ENCODE data around the gene HSPB1. TPM values are rescaled to one million over a fixed set of nuclear protein-coding genes. Genes with fewer than 3 reads are reported as not detected.

Gene HSPB1
- total and polyA plus RNA-seq, 4 experiments from 2014 or later = 41.9 to 111 (median 46.4) TPM

- Mint-ChIP-seq H3K27me3 (no peaks in the 10 kb centered on the region), H3K27ac (peak overlapping the region in 3 of 7 donors; percentile 16 to 70 (median 59)), H3K4me1 (peaks cover 14 to 39% (median 29%) of the 10 kb centered on the region in 4 donors), H3K4me3 (no peak overlapping the region), H3K9me3 (no peaks in the 10 kb centered on the region), H3K36me3 (peaks cover 29 to 40% of the 10 kb centered on the region in 2 donors)
- H3K36me3 ChIP-seq (ENCODE audit: insufficient read depth, low read length) = peaks cover 28% of the 10 kb centered on the region
- no peak overlapping the region for H3K4me3 ChIP-seq (ENCODE audit: low read length in 2 of 2)
- DNase-seq = no peak
- H3K27ac ChIP-seq (ENCODE audit: low read depth, low read length) = no peak overlapping the region
- no peaks in the 10 kb centered on the region for H3K27me3 ChIP-seq (ENCODE audit: insufficient read depth, low read length)
- no peaks in the 10 kb centered on the region for H3K9me3 ChIP-seq (ENCODE audit: control insufficient read depth in 1 of 2, low read length in 2 of 2)
- intact Hi-C loops (cut with micrococcal nuclease) = no loop called here
- ChIA-PET POLR2A (ENCODE audit: partially characterized antibody) (interaction anchor here (1.0 to 3.7 kb wide), 3 partner anchors 9 to 32 kb away, joined by 3 to 13 read pairs (median 10); partner anchors contain the start of gene YWHAG), CTCF (ENCODE audit: partially characterized antibody) (interaction anchor here (1.0 to 2.3 kb wide), 3 partner anchors 13 to 35 kb away, joined by 3 to 9 read pairs (median 3); no protein-coding TSS in a partner anchor)
- H3K4me1 ChIP-seq (ENCODE audit: insufficient read depth, low read length) = peaks cover 7% of the 10 kb centered on the region
Measured at GRCh38 chr7:76326646-76327233, 24.3 kb downstream of the HSPB1 start.

- Histone ChIP-seq H3K4me1 (ENCODE audit: insufficient read depth, low read length) (peaks cover 7% of the 10 kb centered on the region), H3K4me3 (ENCODE audit: low read length in 2 of 2) (no peak overlapping the region), H3K9me3 (ENCODE audit: control insufficient read depth in 1 of 2, low read length in 2 of 2) (no peaks in the 10 kb centered on the region), H3K36me3 (ENCODE audit: insufficient read depth, low read length) (peaks cover 35% of the 10 kb centered on the region), H3K27me3 (ENCODE audit: insufficient read depth, low read length) (no peaks in the 10 kb centered on the region), H3K27ac (ENCODE audit: low read depth, low read length) (no peak overlapping the region)
- CTCF ChIA-PET (ENCODE audit: partially characterized antibody) = interaction anchor here (0.8 to 2.3 kb wide), 4 partner anchors 9 to 36 kb away, joined by 3 to 9 read pairs (median 4); no protein-coding TSS in a partner anchor
- H3K27me3 Mint-ChIP-seq = no peaks in the 10 kb centered on the region
- peaks cover 19 to 47% (median 35%) of the 10 kb centered on the region in 4 donors for H3K4me1 Mint-ChIP-seq
- intact Hi-C loops (cut with micrococcal nuclease) = no loop called here
- DNase-seq = no peak
- POLR2A ChIA-PET (ENCODE audit: partially characterized antibody) = interaction anchor here (1.0 to 3.7 kb wide), 3 partner anchors 9 to 32 kb away, joined by 3 to 13 read pairs (median 10); partner anchors contain the start of gene YWHAG
- peak overlapping the region in 3 of 7 donors; percentile 59 to 70 (median 66) for H3K27ac Mint-ChIP-seq
- H3K4me3 Mint-ChIP-seq = no peak overlapping the region
- no peaks in the 10 kb centered on the region for H3K9me3 Mint-ChIP-seq
- H3K36me3 Mint-ChIP-seq = peaks cover 29 to 45% of the 10 kb centered on the region in 2 donors
Measured at GRCh38 chr7:76327610-76328009, 25.1 kb downstream of the HSPB1 start.

GRCh38 chr7:76328389-76328788, 25.9 kb downstream of the HSPB1 start:
- Mint-ChIP-seq H3K27me3 (no peaks in the 10 kb centered on the region), H3K4me3 (no peak overlapping the region), H3K36me3 (peaks cover 31 to 48% of the 10 kb centered on the region in 2 donors), H3K4me1 (peaks cover 22 to 52% (median 37%) of the 10 kb centered on the region in 4 donors), H3K27ac (peak overlapping the region in 3 of 7 donors; percentile 9 to 59 (median 42)), H3K9me3 (no peaks in the 10 kb centered on the region)
- Histone ChIP-seq H3K27me3 (ENCODE audit: insufficient read depth, low read length) (no peaks in the 10 kb centered on the region), H3K4me3 (ENCODE audit: low read length in 2 of 2) (no peak overlapping the region), H3K27ac (ENCODE audit: low read depth, low read length) (no peak overlapping the region), H3K4me1 (ENCODE audit: insufficient read depth, low read length) (peaks cover 8% of the 10 kb centered on the region), H3K36me3 (ENCODE audit: insufficient read depth, low read length) (peaks cover 35% of the 10 kb centered on the region), H3K9me3 (ENCODE audit: control insufficient read depth in 1 of 2, low read length in 2 of 2) (no peaks in the 10 kb centered on the region)
- CTCF ChIA-PET (ENCODE audit: partially characterized antibody) = interaction anchor here (1.2 to 1.4 kb wide), 2 partner anchors 10 to 14 kb away, joined by 3 to 4 read pairs; no protein-coding TSS in a partner anchor
- POLR2A ChIA-PET (ENCODE audit: partially characterized antibody) = interaction anchor here (2.1 to 3.7 kb wide), 2 partner anchors 10 to 31 kb away, joined by 10 to 13 read pairs; partner anchors contain the start of gene YWHAG
- intact Hi-C loops (cut with micrococcal nuclease) = no loop called here
- DNase-seq = no peak

GRCh38 chr7:76329479-76329878, 27.0 kb downstream of the HSPB1 start:
- CTCF ChIA-PET (ENCODE audit: partially characterized antibody) = no interaction called here
- Histone ChIP-seq H3K4me1 (ENCODE audit: insufficient read depth, low read length) (peaks cover 14% of the 10 kb centered on the region), H3K9me3 (ENCODE audit: control insufficient read depth in 1 of 2, low read length in 2 of 2) (no peaks in the 10 kb centered on the region), H3K36me3 (ENCODE audit: insufficient read depth, low read length) (peaks cover 35% of the 10 kb centered on the region), H3K4me3 (ENCODE audit: low read length in 2 of 2) (no peak overlapping the region), H3K27ac (ENCODE audit: low read depth, low read length) (no peak overlapping the region), H3K27me3 (ENCODE audit: insufficient read depth, low read length) (no peaks in the 10 kb centered on the region)
- Mint-ChIP-seq H3K36me3 (peaks cover 35 to 52% of the 10 kb centered on the region in 2 donors), H3K4me1 (peaks cover 24 to 56% (median 43%) of the 10 kb centered on the region in 4 donors), H3K4me3 (no peak overlapping the region), H3K9me3 (no peaks in the 10 kb centered on the region), H3K27me3 (no peaks in the 10 kb centered on the region), H3K27ac (peak overlapping the region in 3 of 7 donors; percentile 36 to 74 (median 42))
- intact Hi-C loops (cut with micrococcal nuclease) = no loop called here
- POLR2A ChIA-PET (ENCODE audit: partially characterized antibody) = no interaction called here
- DNase-seq = no peak

- no peak for DNase-seq
- no peaks in the 10 kb centered on the region for H3K9me3 Mint-ChIP-seq
- no peaks in the 10 kb centered on the region for H3K27me3 Mint-ChIP-seq
- Histone ChIP-seq H3K9me3 (ENCODE audit: control insufficient read depth in 1 of 2, low read length in 2 of 2) (no peaks in the 10 kb centered on the region), H3K27ac (ENCODE audit: low read depth, low read length) (no peak overlapping the region), H3K4me3 (ENCODE audit: low read length in 2 of 2) (no peak overlapping the region), H3K36me3 (ENCODE audit: insufficient read depth, low read length) (peaks cover 35% of the 10 kb centered on the region), H3K4me1 (ENCODE audit: insufficient read depth, low read length) (peaks cover 14% of the 10 kb centered on the region), H3K27me3 (ENCODE audit: insufficient read depth, low read length) (no peaks in the 10 kb centered on the region)
- intact Hi-C loops (cut with micrococcal nuclease) = no loop called here
- no peak overlapping the region for H3K4me3 Mint-ChIP-seq
- CTCF ChIA-PET (ENCODE audit: partially characterized antibody) = interaction anchor here (1.3 kb wide), 1 partner anchor 15 kb away, joined by 3 read pairs; no protein-coding TSS in a partner anchor
- POLR2A ChIA-PET (ENCODE audit: partially characterized antibody) = interaction anchor here (1.5 kb wide), 1 partner anchor 9 kb away, joined by 4 read pairs; no protein-coding TSS in a partner anchor
- H3K4me1 Mint-ChIP-seq = peaks cover 24 to 56% (median 43%) of the 10 kb centered on the region in 4 donors
- H3K36me3 Mint-ChIP-seq = peaks cover 35 to 51% of the 10 kb centered on the region in 2 donors
- peak overlapping the region in 3 of 7 donors; percentile 2 to 74 (median 18) for H3K27ac Mint-ChIP-seq
Measured at GRCh38 chr7:76330261-76330660, 27.8 kb downstream of the HSPB1 start.

- Histone ChIP-seq H3K27me3 (ENCODE audit: insufficient read depth, low read length) (no peaks in the 10 kb centered on the region), H3K27ac (ENCODE audit: low read depth, low read length) (no peak overlapping the region), H3K4me1 (ENCODE audit: insufficient read depth, low read length) (peaks cover 15% of the 10 kb centered on the region), H3K4me3 (ENCODE audit: low read length in 2 of 2) (no peak overlapping the region), H3K36me3 (ENCODE audit: insufficient read depth, low read length) (peaks cover 35% of the 10 kb centered on the region), H3K9me3 (ENCODE audit: control insufficient read depth in 1 of 2, low read length in 2 of 2) (no peaks in the 10 kb centered on the region)
- POLR2A ChIA-PET (ENCODE audit: partially characterized antibody) = interaction anchor here (1.5 kb wide), 1 partner anchor 9 kb away, joined by 4 read pairs; no protein-coding TSS in a partner anchor
- H3K9me3 Mint-ChIP-seq = no peaks in the 10 kb centered on the region
- intact Hi-C loops (cut with micrococcal nuclease) = no loop called here
- CTCF ChIA-PET (ENCODE audit: partially characterized antibody) = interaction anchor here (0.9 to 1.3 kb wide), 2 partner anchors 10 to 15 kb away, joined by 3 to 4 read pairs; no protein-coding TSS in a partner anchor
- H3K27ac Mint-ChIP-seq = peak overlapping the region in 1 of 7 donors; percentile 18
- H3K36me3 Mint-ChIP-seq = peaks cover 35 to 51% of the 10 kb centered on the region in 2 donors
- peaks cover 24 to 56% (median 44%) of the 10 kb centered on the region in 4 donors for H3K4me1 Mint-ChIP-seq
- DNase-seq = no peak
- H3K4me3 Mint-ChIP-seq = no peak overlapping the region
- no peaks in the 10 kb centered on the region for H3K27me3 Mint-ChIP-seq
Measured at GRCh38 chr7:76330673-76331072, 28.2 kb downstream of the HSPB1 start.

- Histone ChIP-seq H3K9me3 (ENCODE audit: control insufficient read depth in 1 of 2, low read length in 2 of 2) (no peaks in the 10 kb centered on the region), H3K27me3 (ENCODE audit: insufficient read depth, low read length) (no peaks in the 10 kb centered on the region), H3K27ac (ENCODE audit: low read depth, low read length) (no peak overlapping the region), H3K4me1 (ENCODE audit: insufficient read depth, low read length) (peaks cover 25% of the 10 kb centered on the region), H3K36me3 (ENCODE audit: insufficient read depth, low read length) (peaks cover 35% of the 10 kb centered on the region), H3K4me3 (ENCODE audit: low read length in 2 of 2) (no peak overlapping the region)
- no peak for DNase-seq
- no peak overlapping the region for H3K4me3 Mint-ChIP-seq
- ChIA-PET CTCF (ENCODE audit: partially characterized antibody) (no interaction called here), POLR2A (ENCODE audit: partially characterized antibody) (no interaction called here)
- peak overlapping the region in 5 of 7 donors; percentile 19 to 71 (median 42) for H3K27ac Mint-ChIP-seq
- H3K9me3 Mint-ChIP-seq = no peaks in the 10 kb centered on the region
- H3K36me3 Mint-ChIP-seq = peaks cover 35 to 53% of the 10 kb centered on the region in 2 donors
- intact Hi-C loops (cut with micrococcal nuclease) = no loop called here
- H3K4me1 Mint-ChIP-seq = peaks cover 31 to 61% (median 48%) of the 10 kb centered on the region in 4 donors
- H3K27me3 Mint-ChIP-seq = no peaks in the 10 kb centered on the region
Measured at GRCh38 chr7:76332078-76332477, 29.6 kb downstream of the HSPB1 start.

Measured in CD4-positive, alpha-beta memory T cell (primary cell).